GM12864 (cell line): ENCODE measurements around the gene NALCN.

ENCODE experiments used
- DNase-seq: peaks from one replicate; pipeline ENCODE4 v3.0.0-alpha.2; 2011; ENCODE audit warnings: low read depth
- H3K4me3 ChIP-seq: 2 replicates; pipeline ENCODE4 v1.5.1; 2011; ENCODE audit warnings: mild to moderate bottlenecking, low read depth, low read length, control low read depth
- CTCF ChIP-seq: IDR thresholded peaks from 2 replicates; pipeline ENCODE4 v1.5.1; 2011; ENCODE audit warnings: low read depth, mild to moderate bottlenecking, moderate library complexity, low read length, control low read depth, inconsistent platforms; ENCODE audit errors: missing control alignments

NALCN gene

GRCh38 chr13:101390461-101390860, 25.8 kb downstream of the NALCN start:
- no peak for DNase-seq
- TF ChIP-seq CTCF, result no peak
- H3K4me3 ChIP-seq, result no peak overlapping the region

- TF ChIP-seq CTCF, result no peak
- H3K4me3 ChIP-seq, result no peak overlapping the region
- DNase-seq, result no peak
Observed at GRCh38 chr13:101384929-101385328, 31.4 kb downstream of the NALCN start.

GRCh38 chr13:101383595-101383994, 32.7 kb downstream of the NALCN start:
- no peak for DNase-seq
- no peak for TF ChIP-seq CTCF
- H3K4me3 ChIP-seq, result no peak overlapping the region

- no peak overlapping the region for H3K4me3 ChIP-seq
- no peak for TF ChIP-seq CTCF
- DNase-seq, result no peak
Observed at GRCh38 chr13:101382701-101383100, 33.6 kb downstream of the NALCN start.

DNA sequence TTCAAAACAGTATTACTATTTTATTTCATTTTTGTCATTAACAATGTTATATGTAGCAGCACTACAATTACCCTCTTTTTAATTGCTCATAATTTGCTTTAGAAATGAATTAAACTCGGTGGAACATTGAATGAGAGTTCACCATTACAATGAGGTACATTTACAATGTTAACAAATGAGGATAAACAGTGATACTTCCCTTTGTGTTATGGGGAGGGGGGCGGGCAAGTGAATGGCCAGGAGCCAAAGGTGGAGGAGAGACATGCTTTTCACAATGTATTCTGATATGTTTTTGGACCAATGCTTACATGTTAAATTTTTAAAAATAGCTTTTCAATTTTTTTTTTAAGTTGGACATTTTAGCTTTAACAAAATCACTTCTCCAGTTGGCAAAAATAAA, 34.2 kb downstream of the NALCN start:
- H3K4me3 ChIP-seq, result no peak overlapping the region
- DNase-seq, result no peak
- no peak for TF ChIP-seq CTCF

DNA sequence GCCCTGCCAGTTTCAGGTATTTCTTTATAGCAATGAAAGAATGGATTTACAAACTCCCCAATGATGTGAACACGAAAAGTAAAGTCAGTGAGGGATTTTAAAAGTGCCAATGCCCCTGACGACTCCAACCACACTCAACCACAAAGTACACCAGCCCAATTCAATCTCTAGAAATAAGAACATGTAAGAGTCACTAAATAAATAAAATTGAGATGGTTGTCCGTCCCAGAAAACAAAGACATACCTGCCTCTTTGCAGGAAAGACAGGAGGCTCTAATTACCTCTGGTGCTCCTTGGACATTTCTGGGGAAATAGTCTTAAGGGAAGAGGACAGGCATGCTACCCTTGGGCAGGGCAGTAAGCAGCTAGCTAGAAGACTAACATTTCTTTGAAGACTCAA, 55.8 kb downstream of the NALCN start:
- DNase-seq, result no peak
- no peak overlapping the region for H3K4me3 ChIP-seq
- TF ChIP-seq CTCF, result no peak

DNA sequence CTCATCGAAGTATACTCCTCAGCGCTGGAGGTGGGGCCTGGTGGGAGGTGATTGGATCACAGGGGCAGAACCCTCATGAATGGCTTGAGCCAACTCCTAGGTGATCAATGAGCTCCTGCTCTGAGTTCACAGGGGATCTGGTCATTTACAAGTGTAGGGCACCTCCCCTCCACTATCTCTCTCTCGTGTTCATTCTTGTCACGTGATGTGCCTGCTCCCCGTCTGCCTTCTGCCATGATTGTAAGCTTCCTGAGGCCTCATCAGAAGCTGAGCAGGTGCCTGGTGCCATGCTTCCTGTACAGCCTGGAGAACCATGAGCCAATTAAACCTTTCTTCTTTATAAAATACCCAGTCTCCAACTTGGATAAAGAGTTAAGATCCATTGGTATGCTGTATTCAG, 61.4 kb downstream of the NALCN start:
- H3K4me3 ChIP-seq, result no peak overlapping the region
- no peak for DNase-seq
- no peak for TF ChIP-seq CTCF
